HK-2 (cell line): Measurements from ENCODE around the gene ZNF655.

Experiments
- DNase-seq: peaks from one replicate; pipeline ENCODE4 v3.0.0-alpha.2; 2018; ENCODE audit not compliant: unreplicated experiment

The ZNF655 gene

DNA sequence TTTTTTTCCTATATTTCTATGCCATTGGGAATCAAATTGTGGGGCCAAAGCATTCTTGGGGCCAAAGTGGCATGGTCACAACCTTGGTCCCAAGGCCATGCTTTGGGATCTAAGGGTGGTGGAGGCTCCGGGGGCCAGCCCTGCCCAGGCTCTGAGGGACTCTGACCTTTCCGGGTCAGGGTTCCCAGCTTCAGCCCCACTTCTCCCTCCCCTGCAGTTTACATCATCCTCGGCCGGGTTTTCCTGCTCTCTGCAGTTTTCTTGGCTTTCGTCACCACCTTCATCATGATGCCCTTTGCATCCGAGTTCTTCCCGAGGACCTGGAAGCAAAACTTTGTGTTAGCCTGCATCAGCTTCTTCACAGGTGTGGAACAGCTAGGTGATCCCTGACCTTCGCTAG, 48.1 kb downstream of the ZNF655 start:
- DNase-seq: no peak

DNA sequence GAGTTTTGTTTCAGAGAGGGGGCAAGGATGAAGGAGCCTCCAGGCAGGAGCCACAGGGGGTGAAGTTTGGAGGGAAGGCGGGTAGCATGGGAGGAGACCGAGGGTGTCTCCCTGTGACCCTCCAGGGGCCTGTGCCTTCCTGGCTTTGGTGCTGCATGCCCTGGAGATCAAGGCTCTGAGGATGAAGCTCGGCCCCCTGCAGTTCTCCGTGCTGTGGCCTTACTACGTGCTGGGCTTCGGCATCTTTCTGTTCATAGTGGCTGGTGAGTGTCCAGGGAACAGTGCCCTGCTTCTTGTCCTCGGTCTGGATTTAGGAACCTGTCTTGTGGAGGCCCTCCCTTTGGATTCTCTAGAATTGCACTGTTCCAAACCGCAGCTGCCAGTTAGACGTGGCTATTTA, 49.1 kb downstream of the ZNF655 start:
- no peak for DNase-seq

- no peak for DNase-seq
These were observed 56.1 kb downstream of the ZNF655 start for GRCh38 chr7:99614495-99614894.

GRCh38 chr7:99615989-99616358, 57.5 kb downstream of the ZNF655 start:
- no peak for DNase-seq

- DNase-seq: peak; percentile 93
These were observed 58.1 kb downstream of the ZNF655 start, which contains the start of gene ZSCAN25 for GRCh38 chr7:99616359-99617191. ZSCAN25 (plus strand) TSS chr7:99616946; CDS start chr7:99619607, 2,661 bp downstream.

- no peak for DNase-seq
These were observed 58.8 kb downstream of the ZNF655 start for GRCh38 chr7:99617192-99617781.

- DNase-seq: no peak
These were observed 60.3 kb downstream of the ZNF655 start for GRCh38 chr7:99618726-99619125.

DNA sequence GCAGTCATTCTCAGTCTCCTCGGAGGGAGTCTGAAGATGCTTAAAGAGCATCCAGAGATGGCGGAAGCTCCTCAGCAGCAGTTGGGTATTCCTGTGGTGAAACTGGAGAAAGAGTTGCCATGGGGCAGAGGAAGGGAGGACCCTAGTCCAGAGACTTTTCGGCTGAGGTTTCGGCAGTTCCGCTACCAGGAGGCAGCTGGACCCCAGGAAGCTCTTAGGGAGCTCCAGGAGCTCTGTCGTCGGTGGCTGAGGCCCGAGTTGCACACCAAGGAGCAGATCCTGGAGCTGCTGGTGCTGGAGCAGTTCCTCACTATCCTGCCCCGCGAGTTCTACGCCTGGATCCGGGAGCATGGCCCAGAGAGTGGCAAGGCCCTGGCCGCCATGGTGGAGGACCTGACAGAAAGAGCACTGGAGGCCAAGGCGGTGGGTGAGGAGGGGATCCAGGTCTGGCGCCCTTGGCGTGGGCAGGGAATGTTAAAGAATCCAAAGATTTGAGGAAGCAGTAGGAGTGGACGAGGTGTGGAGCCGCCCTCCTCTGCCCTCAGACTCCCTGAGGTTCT, 61.2 kb downstream of the ZNF655 start:
- DNase-seq: no peak

- DNase-seq: no peak
These were observed 62.8 kb downstream of the ZNF655 start for GRCh38 chr7:99621271-99621670.

GRCh38 chr7:99622596-99622995, 64.2 kb downstream of the ZNF655 start:
- DNase-seq: no peak

- no peak for DNase-seq
These were observed 64.8 kb downstream of the ZNF655 start for GRCh38 chr7:99623091-99623693.

- DNase-seq: no peak
These were observed 65.4 kb downstream of the ZNF655 start for GRCh38 chr7:99623702-99624447.

GRCh38 chr7:99624484-99624883, 66.0 kb downstream of the ZNF655 start:
- no peak for DNase-seq

- no peak for DNase-seq
These were observed 66.9 kb downstream of the ZNF655 start for GRCh38 chr7:99625321-99625720.

DNA sequence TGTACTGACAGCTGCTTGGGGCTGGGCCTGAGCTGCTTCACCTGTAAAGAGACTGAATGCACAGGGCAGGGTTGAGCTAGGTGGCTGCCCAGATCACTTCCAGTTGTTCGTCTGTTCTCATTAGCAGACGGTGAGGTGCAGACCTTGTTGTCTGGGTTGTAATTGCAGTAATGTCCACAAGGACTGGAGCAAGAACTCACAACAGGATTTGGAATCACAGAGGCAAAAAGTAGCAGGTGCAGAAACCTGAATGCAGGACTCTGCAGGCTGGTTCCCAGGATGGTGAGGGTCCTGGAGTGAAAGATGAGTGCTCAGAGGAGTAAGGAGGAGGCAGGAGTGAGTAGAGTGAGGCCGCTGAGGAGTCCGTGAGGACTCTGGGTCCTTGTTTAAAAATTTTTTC, 67.5 kb downstream of the ZNF655 start:
- no peak for DNase-seq
